Chondrocyte (in vitro differentiated cells): Measurements from ENCODE around the gene SNX22. TPM values are rescaled to one million over a fixed set of nuclear protein-coding genes. Genes with fewer than 3 reads are reported as not detected.

ENCODE experiments used
- DNase-seq: peaks from one replicate; pipeline ENCODE4 v3.0.0; 2021; ENCODE audit warnings: mixed read lengths, low spot score
- H3K27ac Mint-ChIP-seq: one replicate; pipeline ENCODE4 v1.8.0; 2021; ENCODE audit warnings: mild to moderate bottlenecking, moderate library complexity, mixed read lengths; ENCODE audit not compliant: unreplicated experiment
- H3K27me3 Mint-ChIP-seq: 2 replicates; pipeline ENCODE4 v1.8.0; 2021; ENCODE audit warnings: low read depth, mixed read lengths
- H3K36me3 Mint-ChIP-seq: 2 replicates; pipeline ENCODE4 v1.8.0; 2021; ENCODE audit warnings: low read depth, mixed read lengths
- H3K4me1 Mint-ChIP-seq: 2 replicates; pipeline ENCODE4 v1.8.0; 2021; ENCODE audit warnings: low read depth, mild to moderate bottlenecking, mixed read lengths
- H3K4me3 Mint-ChIP-seq: one replicate; pipeline ENCODE4 v1.8.0; 2021; ENCODE audit warnings: mild to moderate bottlenecking, moderate library complexity, mixed read lengths; ENCODE audit not compliant: unreplicated experiment
- H3K9me3 Mint-ChIP-seq: 2 replicates; pipeline ENCODE4 v1.8.0; 2021; ENCODE audit warnings: low read depth, mixed read lengths
- total RNA-seq: library from RNA; stranded (reverse); gene quantifications from 3 replicates; pipeline ENCODE4 v1.2.1, GENCODE V29; 2021
- TF ChIP-seq, protein P1 (sequence below): fragments of 200-600 bp; sonication (generic); IDR thresholded peaks from 2 replicates; pipeline ENCODE4 v1.5.0; 2021; ENCODE audit warnings: antibody characterized with exemption, mild to moderate bottlenecking, moderate library complexity

SNX22 gene
- total RNA-seq, 1 donor from 2014 or later = 0.15 TPM

DNA sequence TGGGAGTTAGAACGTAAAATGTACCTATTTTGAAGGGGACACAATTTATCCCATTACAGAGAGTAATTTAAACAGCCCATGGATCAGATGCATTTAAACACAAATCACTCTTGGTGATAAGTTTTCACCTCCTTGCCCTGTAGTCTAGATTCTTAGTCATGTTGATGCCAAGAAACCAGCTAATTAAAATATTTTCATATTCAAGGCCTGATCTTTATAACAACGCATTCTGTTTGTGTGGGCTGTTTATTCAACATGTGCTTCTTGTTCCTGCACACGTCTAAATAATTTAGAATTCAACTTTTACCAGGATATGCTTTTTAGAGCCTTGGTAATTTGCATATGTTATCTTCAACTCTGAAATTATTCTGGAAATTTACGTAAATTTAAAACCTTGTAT lies 29.9 kb upstream of the SNX22 start:
- no peaks in the 10 kb centered on the region for H3K27me3 Mint-ChIP-seq
- DNase-seq = no peak
- no peak overlapping the region for H3K4me3 Mint-ChIP-seq

GRCh38 chr15:64122444-64122843 lies 29.1 kb upstream of the SNX22 start:
- DNase-seq = no peak
- H3K27me3 Mint-ChIP-seq = no peaks in the 10 kb centered on the region
- no peak overlapping the region for H3K27ac Mint-ChIP-seq
- peaks cover 29% of the 10 kb centered on the region for H3K36me3 Mint-ChIP-seq
- H3K4me1 Mint-ChIP-seq = no peaks in the 10 kb centered on the region
- no peak overlapping the region for H3K4me3 Mint-ChIP-seq
- TF ChIP-seq, protein P1, sequence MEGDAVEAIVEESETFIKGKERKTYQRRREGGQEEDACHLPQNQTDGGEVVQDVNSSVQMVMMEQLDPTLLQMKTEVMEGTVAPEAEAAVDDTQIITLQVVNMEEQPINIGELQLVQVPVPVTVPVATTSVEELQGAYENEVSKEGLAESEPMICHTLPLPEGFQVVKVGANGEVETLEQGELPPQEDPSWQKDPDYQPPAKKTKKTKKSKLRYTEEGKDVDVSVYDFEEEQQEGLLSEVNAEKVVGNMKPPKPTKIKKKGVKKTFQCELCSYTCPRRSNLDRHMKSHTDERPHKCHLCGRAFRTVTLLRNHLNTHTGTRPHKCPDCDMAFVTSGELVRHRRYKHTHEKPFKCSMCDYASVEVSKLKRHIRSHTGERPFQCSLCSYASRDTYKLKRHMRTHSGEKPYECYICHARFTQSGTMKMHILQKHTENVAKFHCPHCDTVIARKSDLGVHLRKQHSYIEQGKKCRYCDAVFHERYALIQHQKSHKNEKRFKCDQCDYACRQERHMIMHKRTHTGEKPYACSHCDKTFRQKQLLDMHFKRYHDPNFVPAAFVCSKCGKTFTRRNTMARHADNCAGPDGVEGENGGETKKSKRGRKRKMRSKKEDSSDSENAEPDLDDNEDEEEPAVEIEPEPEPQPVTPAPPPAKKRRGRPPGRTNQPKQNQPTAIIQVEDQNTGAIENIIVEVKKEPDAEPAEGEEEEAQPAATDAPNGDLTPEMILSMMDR = no peak
- no peaks in the 10 kb centered on the region for H3K9me3 Mint-ChIP-seq

More for the DNA sequence above, 29.9 kb upstream of the SNX22 start:
- TF ChIP-seq, protein P1 = no peak
- H3K9me3 Mint-ChIP-seq = no peaks in the 10 kb centered on the region
- H3K4me1 Mint-ChIP-seq = peaks cover 2% of the 10 kb centered on the region
- H3K36me3 Mint-ChIP-seq = peaks cover 26% of the 10 kb centered on the region
- H3K27ac Mint-ChIP-seq = no peak overlapping the region

- H3K27ac Mint-ChIP-seq = no peak overlapping the region
- DNase-seq = no peak
- TF ChIP-seq, protein P1 = no peak
- no peaks in the 10 kb centered on the region for H3K27me3 Mint-ChIP-seq
- peaks cover 34% of the 10 kb centered on the region for H3K36me3 Mint-ChIP-seq
- H3K4me3 Mint-ChIP-seq = no peak overlapping the region
- H3K4me1 Mint-ChIP-seq = no peaks in the 10 kb centered on the region
- no peaks in the 10 kb centered on the region for H3K9me3 Mint-ChIP-seq
These were observed 28.6 kb upstream of the SNX22 start for GRCh38 chr15:64122936-64123351.

- Mint-ChIP-seq H3K27me3 (no peaks in the 10 kb centered on the region), H3K36me3 (peaks cover 37% of the 10 kb centered on the region), H3K9me3 (no peaks in the 10 kb centered on the region), H3K4me3 (no peak overlapping the region), H3K27ac (no peak overlapping the region), H3K4me1 (no peaks in the 10 kb centered on the region)
- TF ChIP-seq, protein P1 = no peak
- no peak for DNase-seq
These were observed 25.6 kb upstream of the SNX22 start for GRCh38 chr15:64125978-64126377.

DNA sequence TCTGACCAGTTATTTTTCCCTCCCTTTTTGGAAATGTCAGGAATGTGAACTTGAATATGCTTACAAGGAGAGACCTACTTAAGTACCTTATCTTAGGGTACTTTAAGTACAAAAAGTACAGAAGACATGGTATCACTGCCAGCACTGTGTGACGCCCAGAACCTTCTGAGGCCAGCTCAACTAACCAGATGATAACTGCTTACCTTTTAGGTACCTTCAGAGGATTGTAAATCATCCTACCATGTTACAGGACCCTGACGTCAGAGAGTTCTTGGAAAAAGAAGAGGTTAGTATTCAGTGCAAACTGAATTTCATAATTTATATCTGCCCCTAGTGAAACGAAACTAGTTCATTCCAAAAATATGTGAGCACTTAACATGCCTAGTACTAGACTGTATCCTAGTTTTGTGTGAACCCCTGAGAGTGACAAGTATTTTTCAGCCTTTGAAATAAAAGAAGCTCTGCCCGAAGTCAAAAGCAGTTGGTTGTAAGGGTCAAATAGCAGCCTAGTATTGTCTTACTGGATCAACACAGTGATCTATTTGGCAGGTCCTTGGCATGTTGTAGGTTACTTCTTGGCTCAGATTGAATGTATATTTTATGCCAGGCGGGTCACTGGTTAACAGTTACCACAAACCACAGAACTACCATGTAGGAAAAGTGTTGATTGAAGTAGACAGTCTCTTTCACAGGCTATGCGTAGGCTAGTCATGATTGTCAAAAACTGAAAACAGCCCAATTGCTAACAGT lies 23.8 kb upstream of the SNX22 start:
- Mint-ChIP-seq H3K27me3 (no peaks in the 10 kb centered on the region), H3K4me1 (no peaks in the 10 kb centered on the region), H3K36me3 (peaks cover 48% of the 10 kb centered on the region), H3K4me3 (no peak overlapping the region), H3K9me3 (no peaks in the 10 kb centered on the region), H3K27ac (no peak overlapping the region)
- TF ChIP-seq, protein P1 = no peak
- no peak for DNase-seq
